Measurements from ENCODE around the gene C10orf67. TPM values are rescaled to one million over a fixed set of nuclear protein-coding genes. Genes with fewer than 3 reads are reported as not detected.
"Not testable (repeated sequence)": the region's sequence is repeated elsewhere in the genome, so short reads cannot be mapped to it uniquely, and the experiment has no call there.

C10orf67 gene
- total RNA-seq, 2 donors from 2014 or later, result not detected

GRCh38 chr10:23253780-23254179 is 90.8 kb downstream of the C10orf67 start:
- no peak for ATAC-seq
- no peaks in the 10 kb centered on the region for H3K36me3 Mint-ChIP-seq
- no peaks in the 10 kb centered on the region for H3K4me1 Mint-ChIP-seq (ENCODE audit: low read depth in 2 of 2)
- no peaks in the 10 kb centered on the region for H3K9me3 Mint-ChIP-seq
- no peak for DNase-seq (ENCODE audit: low spot score)
- H3K27ac Mint-ChIP-seq, result no peak overlapping the region
- no peak overlapping the region for H3K4me3 Mint-ChIP-seq
- peaks cover 8% of the 10 kb centered on the region in 2 donors for H3K27me3 Mint-ChIP-seq

DNA sequence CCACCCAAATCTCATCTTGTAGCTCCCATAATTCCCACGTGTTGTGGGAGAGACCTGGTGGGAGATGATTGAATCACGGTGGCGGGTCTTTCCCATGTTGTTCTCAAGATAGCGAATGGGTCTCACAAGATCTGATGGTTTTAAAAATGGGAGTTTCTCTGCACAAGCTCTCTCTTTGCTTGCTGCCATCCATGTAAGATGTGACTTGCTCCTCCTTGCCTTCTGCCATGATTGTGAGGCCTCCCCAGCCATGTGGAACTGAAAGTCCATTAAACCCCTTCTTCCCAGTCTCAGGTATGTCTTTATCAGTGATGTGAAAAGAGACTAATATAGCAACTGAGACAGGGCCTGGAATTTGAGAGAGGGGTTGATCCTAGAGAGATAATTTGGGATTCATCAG is 91.7 kb downstream of the C10orf67 start:
- not testable (repeated sequence) for H3K4me3 Mint-ChIP-seq; H3K27ac Mint-ChIP-seq; H3K4me1 Mint-ChIP-seq (ENCODE audit: low read depth in 2 of 2); H3K36me3 Mint-ChIP-seq; DNase-seq (ENCODE audit: low spot score); H3K27me3 Mint-ChIP-seq; H3K9me3 Mint-ChIP-seq; ATAC-seq

DNA sequence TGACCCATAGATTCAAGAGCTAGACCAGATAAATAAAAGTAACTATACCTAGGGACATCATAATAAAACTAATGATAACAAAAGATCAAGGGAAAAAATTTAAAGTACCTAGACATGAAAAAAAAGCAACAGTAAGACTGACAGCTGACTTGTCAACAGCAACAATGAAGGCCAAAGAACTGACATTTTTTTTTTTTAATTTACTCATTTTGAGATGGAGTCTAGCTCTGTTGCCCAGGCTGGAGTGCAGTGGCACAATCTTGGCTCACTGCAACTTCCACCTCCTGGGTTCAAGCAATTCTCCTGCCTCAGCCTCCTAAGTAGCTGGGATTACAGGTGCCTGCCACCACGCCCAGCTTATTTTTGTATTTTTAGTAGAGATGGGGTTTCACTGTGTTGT is 102.8 kb downstream of the C10orf67 start:
- H3K4me3 Mint-ChIP-seq; ATAC-seq; DNase-seq (ENCODE audit: low spot score); H3K4me1 Mint-ChIP-seq (ENCODE audit: low read depth in 2 of 2); H3K27ac Mint-ChIP-seq; H3K36me3 Mint-ChIP-seq: not testable (repeated sequence)
- peaks cover 18% of the 10 kb centered on the region for H3K9me3 Mint-ChIP-seq
- H3K27me3 Mint-ChIP-seq, result peaks cover 0 to 14% of the 10 kb centered on the region in 2 donors

DNA sequence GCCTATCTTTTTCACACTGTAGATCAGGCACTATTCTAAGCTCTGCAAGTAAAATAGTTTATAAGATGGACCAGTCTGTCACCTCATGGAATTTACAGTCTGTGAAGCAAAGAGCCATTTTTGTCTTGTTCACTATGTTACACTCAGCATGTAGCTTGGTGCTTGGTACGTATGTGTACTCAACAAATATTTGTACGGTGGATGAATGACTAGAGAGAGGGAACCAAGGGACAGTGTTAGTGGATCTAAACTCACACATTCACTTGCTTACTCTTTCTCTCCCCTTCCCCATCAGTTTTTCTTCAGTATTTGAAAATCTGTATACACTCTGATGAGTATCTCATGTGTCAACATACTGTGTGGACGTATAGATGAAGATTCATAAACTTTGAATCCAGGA is 106.6 kb downstream of the C10orf67 start:
- Mint-ChIP-seq H3K36me3 (peaks cover 6% of the 10 kb centered on the region), H3K9me3 (peaks cover 12% of the 10 kb centered on the region), H3K27ac (no peak overlapping the region), H3K27me3 (peaks cover 2 to 14% of the 10 kb centered on the region in 2 donors), H3K4me1 (ENCODE audit: low read depth in 2 of 2) (no peaks in the 10 kb centered on the region), H3K4me3 (no peak overlapping the region)
- DNase-seq (ENCODE audit: low spot score), result no peak
- no peak for ATAC-seq

- H3K27ac Mint-ChIP-seq, result no peak overlapping the region
- ATAC-seq, result no peak
- no peak overlapping the region for H3K4me3 Mint-ChIP-seq
- H3K4me1 Mint-ChIP-seq (ENCODE audit: low read depth in 2 of 2), result no peaks in the 10 kb centered on the region
- no peak for DNase-seq (ENCODE audit: low spot score)
- peaks cover 8 to 24% of the 10 kb centered on the region in 2 donors for H3K27me3 Mint-ChIP-seq
- H3K36me3 Mint-ChIP-seq, result no peaks in the 10 kb centered on the region
- peaks cover 3% of the 10 kb centered on the region for H3K9me3 Mint-ChIP-seq
Measured at GRCh38 chr10:23230582-23230981, 114.0 kb downstream of the C10orf67 start.

DNA sequence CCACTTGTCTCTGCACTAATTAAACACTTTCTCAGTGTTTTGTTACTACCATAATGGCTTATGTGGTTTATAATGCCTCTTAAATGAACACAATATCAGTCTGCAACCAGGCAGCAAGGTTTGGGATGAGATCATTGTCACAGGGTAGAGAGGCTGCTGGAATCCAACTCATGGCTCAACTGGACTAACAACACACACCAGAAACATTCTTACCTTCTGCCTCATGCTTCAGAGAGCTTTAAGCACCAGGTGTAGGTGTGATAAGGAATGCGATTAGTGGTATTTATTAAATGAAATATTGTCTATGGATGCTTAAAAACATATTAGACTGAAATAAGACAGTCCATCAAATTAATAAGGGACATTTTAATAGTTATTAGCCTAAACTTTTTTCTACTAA is 127.1 kb downstream of the C10orf67 start:
- H3K4me1 Mint-ChIP-seq (ENCODE audit: low read depth in 2 of 2), result no peaks in the 10 kb centered on the region
- ATAC-seq (no peak), DNase-seq (ENCODE audit: low spot score) (no peak)
- peaks cover 13 to 25% of the 10 kb centered on the region in 2 donors for H3K27me3 Mint-ChIP-seq
- no peak overlapping the region for H3K4me3 Mint-ChIP-seq
- H3K9me3 Mint-ChIP-seq, result no peaks in the 10 kb centered on the region
- no peaks in the 10 kb centered on the region for H3K36me3 Mint-ChIP-seq
- H3K27ac Mint-ChIP-seq, result no peak overlapping the region

DNA sequence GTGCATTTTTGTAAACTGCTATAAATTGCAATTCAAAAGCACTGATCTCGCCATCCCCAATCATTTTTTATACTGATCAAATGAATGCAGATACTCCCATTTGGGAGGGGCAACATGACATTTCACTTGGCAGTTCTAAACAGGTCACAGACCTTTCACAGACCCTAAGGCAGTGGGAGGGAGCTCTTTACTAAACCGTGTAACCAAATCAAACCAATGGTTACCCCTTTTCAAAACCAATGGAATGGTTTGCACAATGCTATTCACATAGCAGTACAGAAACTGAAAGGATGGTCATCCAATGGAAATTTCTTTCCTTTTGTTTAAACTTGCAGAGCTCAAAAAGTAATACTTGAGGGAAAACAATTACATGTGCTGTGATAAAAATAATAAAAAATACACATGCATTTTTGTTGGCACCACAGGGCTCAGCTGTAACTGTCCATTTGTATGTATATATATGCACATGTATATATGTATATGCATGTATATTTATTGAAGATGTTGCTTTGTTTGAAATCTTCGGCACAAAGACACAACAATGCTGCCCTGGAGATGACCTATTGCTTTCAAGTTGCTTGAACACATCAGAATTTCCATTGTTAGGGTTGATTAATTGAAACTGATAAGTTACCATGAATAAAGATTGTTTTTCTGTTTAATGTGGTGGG is 138.5 kb downstream of the C10orf67 start:
- Mint-ChIP-seq H3K4me1 (ENCODE audit: low read depth in 2 of 2) (no peaks in the 10 kb centered on the region), H3K9me3 (peaks cover 3% of the 10 kb centered on the region), H3K4me3 (no peak overlapping the region), H3K27me3 (peaks cover 24 to 51% of the 10 kb centered on the region in 2 donors), H3K27ac (no peak overlapping the region), H3K36me3 (no peaks in the 10 kb centered on the region)
- DNase-seq (ENCODE audit: low spot score) (no peak), ATAC-seq (no peak)

- no peak overlapping the region for H3K27ac Mint-ChIP-seq
- peaks cover 35 to 64% of the 10 kb centered on the region in 2 donors for H3K27me3 Mint-ChIP-seq
- no peaks in the 10 kb centered on the region for H3K36me3 Mint-ChIP-seq
- H3K4me3 Mint-ChIP-seq, result no peak overlapping the region
- DNase-seq (ENCODE audit: low spot score) (no peak), ATAC-seq (no peak)
- peaks cover 3% of the 10 kb centered on the region for H3K9me3 Mint-ChIP-seq
- peaks cover 0 to 4% of the 10 kb centered on the region in 2 donors for H3K4me1 Mint-ChIP-seq (ENCODE audit: low read depth in 2 of 2)
Measured at GRCh38 chr10:23204773-23205172, 139.8 kb downstream of the C10orf67 start.

DNA sequence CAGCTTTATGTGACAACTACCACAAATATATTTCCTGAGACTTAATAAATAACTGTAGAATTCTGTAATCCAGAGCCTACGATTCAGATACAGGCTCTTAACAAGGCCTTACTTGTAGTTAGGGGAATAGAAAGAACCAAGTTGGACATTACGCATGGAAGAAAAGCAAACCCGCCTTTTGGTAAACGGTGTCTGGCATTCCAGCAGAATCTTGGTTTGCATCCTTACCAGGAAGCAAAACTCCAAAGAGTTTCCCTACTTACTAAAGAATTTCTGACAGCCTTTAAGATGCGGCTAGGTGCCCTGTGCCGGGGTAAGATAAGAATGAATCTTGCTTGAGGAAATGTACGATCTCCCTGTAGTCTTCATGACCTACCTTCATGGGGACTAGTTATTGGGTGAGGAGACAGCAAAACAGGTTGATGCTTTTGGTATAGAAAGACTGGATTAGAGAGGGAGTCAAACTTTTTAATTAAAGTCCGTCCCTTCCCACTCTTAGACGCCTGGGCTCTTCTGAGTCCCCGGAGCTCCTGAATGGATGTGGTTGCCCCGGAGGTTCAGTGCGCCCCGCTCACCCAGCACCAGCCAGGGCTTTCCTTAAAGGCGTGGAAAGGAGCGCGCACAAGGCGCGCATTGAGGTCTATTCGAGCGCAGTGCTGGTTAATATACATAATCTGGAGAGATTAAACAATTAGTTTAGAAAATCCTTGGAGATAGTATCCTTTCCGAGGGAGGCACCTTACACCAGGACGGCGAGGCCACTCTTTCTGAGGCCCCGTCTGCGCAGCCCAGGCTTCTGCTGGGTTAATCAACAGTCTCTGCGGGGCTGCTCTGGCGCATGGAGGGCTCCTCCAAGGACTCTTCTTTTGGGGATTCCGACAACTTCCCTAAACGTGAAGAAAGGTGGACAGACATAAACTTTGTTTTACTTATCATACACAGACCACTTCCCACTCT is 140.9 kb downstream of the C10orf67 start:
- no peak for ATAC-seq
- no peak for DNase-seq (ENCODE audit: low spot score)
- Mint-ChIP-seq H3K4me1 (ENCODE audit: low read depth in 2 of 2) (peaks cover 0 to 4% of the 10 kb centered on the region in 2 donors), H3K9me3 (no peaks in the 10 kb centered on the region), H3K27me3 (peaks cover 28 to 54% of the 10 kb centered on the region in 2 donors), H3K4me3 (no peak overlapping the region), H3K27ac (no peak overlapping the region), H3K36me3 (no peaks in the 10 kb centered on the region)

GRCh38 chr10:23202779-23203178 is 141.8 kb downstream of the C10orf67 start:
- DNase-seq (ENCODE audit: low spot score) (no peak), ATAC-seq (no peak)
- H3K9me3 Mint-ChIP-seq, result no peaks in the 10 kb centered on the region
- H3K4me1 Mint-ChIP-seq (ENCODE audit: low read depth in 2 of 2), result peaks cover 0 to 4% of the 10 kb centered on the region in 2 donors
- no peak overlapping the region for H3K4me3 Mint-ChIP-seq
- no peak overlapping the region for H3K27ac Mint-ChIP-seq
- no peaks in the 10 kb centered on the region for H3K36me3 Mint-ChIP-seq
- peaks cover 34 to 59% of the 10 kb centered on the region in 2 donors for H3K27me3 Mint-ChIP-seq

- no peaks in the 10 kb centered on the region for H3K36me3 Mint-ChIP-seq
- peaks cover 35 to 62% of the 10 kb centered on the region in 2 donors for H3K27me3 Mint-ChIP-seq
- ATAC-seq (no peak), DNase-seq (ENCODE audit: low spot score) (no peak)
- no peak overlapping the region for H3K27ac Mint-ChIP-seq
- H3K4me3 Mint-ChIP-seq, result no peak overlapping the region
- H3K4me1 Mint-ChIP-seq (ENCODE audit: low read depth in 2 of 2), result peaks cover 0 to 4% of the 10 kb centered on the region in 2 donors
- no peaks in the 10 kb centered on the region for H3K9me3 Mint-ChIP-seq
Measured at GRCh38 chr10:23201837-23202236, 142.8 kb downstream of the C10orf67 start.

DNA sequence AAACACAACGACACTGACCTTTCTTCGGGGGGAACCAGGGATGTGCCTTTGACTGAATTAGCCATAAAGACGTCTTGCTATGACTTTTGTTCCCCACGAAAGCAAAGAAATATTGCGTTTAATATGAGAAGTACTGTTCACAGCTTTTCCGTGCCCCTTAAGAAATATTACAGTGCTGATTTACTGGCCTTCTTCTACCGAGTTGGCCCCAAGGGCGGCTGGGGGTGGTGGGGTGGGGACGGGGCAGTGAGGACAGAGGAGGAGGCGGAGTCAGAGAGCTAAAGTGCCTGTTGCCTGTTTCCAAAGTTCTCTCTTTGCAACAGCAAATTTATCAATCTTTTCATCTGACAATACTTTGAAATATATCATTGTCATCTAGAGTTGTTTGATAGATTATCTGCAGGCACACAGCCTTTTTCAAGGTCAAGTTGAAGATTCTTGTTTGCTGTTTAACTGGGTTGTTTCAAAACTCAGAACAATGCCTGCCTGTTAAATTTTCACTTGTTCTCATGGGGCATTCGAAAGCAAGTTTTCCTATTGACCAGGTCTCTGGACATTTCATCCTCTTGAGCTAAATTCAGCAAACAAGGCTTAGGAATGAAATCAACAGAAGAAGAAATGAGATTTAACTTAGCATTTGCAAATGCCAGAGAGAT is 143.5 kb downstream of the C10orf67 start:
- no peaks in the 10 kb centered on the region for H3K36me3 Mint-ChIP-seq
- peaks cover 0 to 4% of the 10 kb centered on the region in 2 donors for H3K4me1 Mint-ChIP-seq (ENCODE audit: low read depth in 2 of 2)
- no peak for ATAC-seq

DNA sequence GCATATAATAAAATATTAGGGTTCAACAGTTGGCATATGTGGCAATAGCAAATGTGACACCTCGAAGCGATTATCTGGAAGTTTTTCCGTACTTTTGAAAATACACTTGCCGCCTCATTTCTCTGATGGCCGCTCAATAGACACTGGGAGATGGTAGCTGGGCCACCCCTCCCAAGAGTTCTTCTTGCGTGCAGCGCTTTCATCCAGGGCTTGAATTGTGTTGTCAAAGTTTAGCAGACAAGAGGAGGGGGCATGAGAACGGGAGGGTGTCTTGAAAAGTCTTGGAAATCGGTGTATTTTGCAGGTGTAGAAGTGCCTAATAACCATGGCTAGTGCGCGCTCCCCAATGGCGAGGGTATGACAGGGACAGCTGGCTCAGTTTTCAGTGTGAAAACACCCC is 144.0 kb downstream of the C10orf67 start:
- no peak for ATAC-seq
- H3K4me1 Mint-ChIP-seq (ENCODE audit: low read depth in 2 of 2), result peaks cover 0 to 4% of the 10 kb centered on the region in 2 donors
- H3K9me3 Mint-ChIP-seq, result no peaks in the 10 kb centered on the region
- no peaks in the 10 kb centered on the region for H3K36me3 Mint-ChIP-seq
- no peak overlapping the region for H3K4me3 Mint-ChIP-seq
- no peak overlapping the region for H3K27ac Mint-ChIP-seq
- H3K27me3 Mint-ChIP-seq, result peaks cover 47 to 71% of the 10 kb centered on the region in 2 donors
- DNase-seq (ENCODE audit: low spot score), result no peak

More for the DNA sequence above, 143.5 kb downstream of the C10orf67 start:
- Mint-ChIP-seq H3K27ac (no peak overlapping the region), H3K9me3 (no peaks in the 10 kb centered on the region), H3K4me3 (no peak overlapping the region), H3K27me3 (peaks cover 42 to 70% of the 10 kb centered on the region in 2 donors)
- DNase-seq (ENCODE audit: low spot score), result no peak
